GM18508 (cell line): ENCODE results near the gene HYOU1.
A peak's percentile ranks its signal among the peaks of the same experiment; 100 is the strongest.
"Not testable (repeated sequence)": the region's sequence is repeated elsewhere in the genome, so short reads cannot be mapped to it uniquely, and the experiment has no call there.

Experiments
- ATAC-seq: cut with Tn5 transposase; IDR thresholded peaks from one replicate; pipeline ENCODE4 v1.9.1; 2021; ENCODE audit warnings: moderate number of reproducible peaks; ENCODE audit not compliant: insufficient read depth, unreplicated experiment

Gene HYOU1

GRCh38 chr11:119087123-119087522 is 30.1 kb upstream of the HYOU1 start:
- ATAC-seq, result no peak

- no peak for ATAC-seq
Observed at GRCh38 chr11:119085437-119085847, 28.4 kb upstream of the HYOU1 start.

- ATAC-seq, result peak; percentile 71
Observed at GRCh38 chr11:119084663-119085436, 27.8 kb upstream of the HYOU1 start, which contains the start of gene HMBS. TSS of gene HMBS (plus strand) at chr11:119084881. CDS start at chr11:119085034, 153 bp downstream.

- no peak for ATAC-seq
Observed at GRCh38 chr11:119081682-119082260, 24.8 kb upstream of the HYOU1 start.

- no peak for ATAC-seq
Observed at GRCh38 chr11:119078675-119079420, 21.8 kb upstream of the HYOU1 start.

- ATAC-seq, result no peak
Observed at GRCh38 chr11:119077839-119078238, 20.8 kb upstream of the HYOU1 start.

- ATAC-seq, result peak; percentile 67
Observed at GRCh38 chr11:119067371-119068222, 10.6 kb upstream of the HYOU1 start, which contains the start of gene VPS11. TSS of gene VPS11 (plus strand) at chr11:119067818. CDS start at chr11:119067824, 6 bp downstream.

- ATAC-seq, result no peak
Observed at GRCh38 chr11:119065369-119065768, 8.4 kb upstream of the HYOU1 start.

- no peak for ATAC-seq
Observed at GRCh38 chr11:119062779-119063178, 5.8 kb upstream of the HYOU1 start.

GRCh38 chr11:119061256-119061655 is 4.3 kb upstream of the HYOU1 start:
- ATAC-seq, result no peak

- ATAC-seq, result not testable (repeated sequence)
Observed at GRCh38 chr11:119059128-119059527, 2.1 kb upstream of the HYOU1 start.

GRCh38 chr11:119056421-119056999 is 495 bp downstream of the HYOU1 start:
- ATAC-seq, result no peak

GRCh38 chr11:119055901-119056300 is 1.1 kb downstream of the HYOU1 start:
- no peak for ATAC-seq

- ATAC-seq, result no peak
Observed at GRCh38 chr11:119054418-119054817, 2.6 kb downstream of the HYOU1 start.

GRCh38 chr11:119052163-119052814 is 4.7 kb downstream of the HYOU1 start:
- ATAC-seq, result no peak

GRCh38 chr11:119051440-119052162 is 5.4 kb downstream of the HYOU1 start:
- ATAC-seq, result peak; percentile 52

GRCh38 chr11:119049081-119049480 is 7.9 kb downstream of the HYOU1 start:
- no peak for ATAC-seq

- no peak for ATAC-seq
Observed at GRCh38 chr11:119048644-119049043, 8.4 kb downstream of the HYOU1 start.

GRCh38 chr11:119047205-119047604 is 9.8 kb downstream of the HYOU1 start:
- no peak for ATAC-seq
